HEK293 (cell line): Measurements from ENCODE around the gene FOXP1.

Experiments
- CTCF ChIA-PET: fragments of 350-600 bp; formaldehyde crosslinking; extraction: SDS; loops from one replicate; lab custom pipeline; 2021; ENCODE audit warnings: antibody characterized with exemption; lab: Yijun Ruan, JAX
- POLR2A ChIA-PET: fragments of 300-600 bp; formaldehyde crosslinking; extraction: SDS; loops from one replicate; lab custom pipeline; 2020; ENCODE audit warnings: antibody characterized with exemption, inconsistent platforms; lab: Yijun Ruan, JAX
- H3K27ac ChIP-seq: fragments of 200-500 bp; sonication (Bioruptor generic); 2 replicates; pipeline ENCODE4 v1.5.1; 2014; ENCODE audit warnings: low read depth, low read length, control low read depth, inconsistent platforms; ENCODE audit errors: extremely low read depth
- H3K36me3 ChIP-seq, 2 experiments: fragments of 200-500 bp in 1 of 2; sonication (Bioruptor generic) in 1 of 2; 1 replicate in 1 of 2; 2 replicates in 1 of 2; pipeline ENCODE4 v1.5.1; 2014 to 2017; ENCODE audit warnings: inconsistent platforms in 2 of 2, low read length in 2 of 2; ENCODE audit not compliant: control insufficient read depth in 2 of 2, insufficient read depth in 1 of 2
- H3K4me1 ChIP-seq: fragments of 200-500 bp; sonication (Bioruptor generic); 2 replicates; pipeline ENCODE4 v1.5.1; 2014; ENCODE audit warnings: mild to moderate bottlenecking, low read length, inconsistent platforms; ENCODE audit not compliant: control insufficient read depth, insufficient read depth
- H3K4me3 ChIP-seq: 2 replicates; pipeline ENCODE4 v1.5.1; 2011; ENCODE audit warnings: low read depth, mild to moderate bottlenecking, control low read depth, low read length, moderate library complexity
- H3K9me3 ChIP-seq: fragments of 200-500 bp; sonication (Bioruptor generic); 2 replicates; pipeline ENCODE4 v1.5.1; 2014; ENCODE audit warnings: low read depth, low read length, inconsistent platforms; ENCODE audit not compliant: control insufficient read depth, insufficient read depth
- ATF2 ChIP-seq: fragments of 450-650 bp; formaldehyde crosslinking; IDR thresholded peaks from 2 replicates; pipeline ENCODE4 v1.5.1; 2016; ENCODE audit warnings: missing biosample characterization, missing genetic modification characterization, low read depth
- BCL6B ChIP-seq: fragments of 450-650 bp; formaldehyde crosslinking; IDR thresholded peaks from 2 replicates; pipeline ENCODE4 v1.5.1; 2017; ENCODE audit warnings: missing biosample characterization, missing genetic modification characterization
- EGR2 ChIP-seq: fragments of 450-650 bp; formaldehyde crosslinking; IDR thresholded peaks from 2 replicates; pipeline ENCODE4 v1.5.1; 2016; ENCODE audit warnings: low read depth, missing biosample characterization, missing genetic modification characterization
- FEZF1 ChIP-seq: fragments of 450-650 bp; formaldehyde crosslinking; IDR thresholded peaks from 2 replicates; pipeline ENCODE4 v1.5.1; 2016; ENCODE audit warnings: missing biosample characterization, missing genetic modification characterization
- MZF1 ChIP-seq: fragments of 450-650 bp; formaldehyde crosslinking; IDR thresholded peaks from 2 replicates; pipeline ENCODE4 v1.5.1; 2017; ENCODE audit warnings: missing biosample characterization, missing genetic modification characterization, borderline replicate concordance
- OSR2 ChIP-seq: fragments of 450-650 bp; formaldehyde crosslinking; IDR thresholded peaks from 2 replicates; pipeline ENCODE4 v1.5.1; 2016; ENCODE audit warnings: missing biosample characterization, missing genetic modification characterization
- ZBTB17 ChIP-seq: fragments of 450-650 bp; formaldehyde crosslinking; IDR thresholded peaks from 2 replicates; pipeline ENCODE4 v1.5.1; 2016; ENCODE audit warnings: missing biosample characterization, missing genetic modification characterization
- ZBTB7A ChIP-seq: fragments of 450-650 bp; formaldehyde crosslinking; IDR thresholded peaks from 2 replicates; pipeline ENCODE4 v1.5.1; 2016; ENCODE audit warnings: low read depth, missing biosample characterization, missing genetic modification characterization
- ZBTB8A ChIP-seq: fragments of 450-650 bp; formaldehyde crosslinking; IDR thresholded peaks from 2 replicates; pipeline ENCODE4 v1.5.1; 2016; ENCODE audit warnings: missing biosample characterization, missing genetic modification characterization
- ZFHX2 ChIP-seq: fragments of 450-650 bp; formaldehyde crosslinking; conservative IDR thresholded peaks from 2 replicates; pipeline ENCODE4 v1.5.1; 2016; ENCODE audit warnings: missing biosample characterization, missing genetic modification characterization
- ZNF266 ChIP-seq: fragments of 450-650 bp; formaldehyde crosslinking; IDR thresholded peaks from 2 replicates; pipeline ENCODE4 v1.5.1; 2016; ENCODE audit warnings: missing biosample characterization, missing genetic modification characterization, low read depth
- ZNF362 ChIP-seq: fragments of 450-650 bp; formaldehyde crosslinking; IDR thresholded peaks from 2 replicates; pipeline ENCODE4 v1.5.1; 2016; ENCODE audit warnings: missing biosample characterization, missing genetic modification characterization
- ZNF37A ChIP-seq: fragments of 450-650 bp; IDR thresholded peaks from 2 replicates; pipeline ENCODE4 v1.5.1; 2018; ENCODE audit warnings: missing biosample characterization, missing genetic modification characterization
- ZNF394 ChIP-seq: fragments of 450-650 bp; formaldehyde crosslinking; IDR thresholded peaks from 2 replicates; pipeline ENCODE4 v1.5.1; 2016; ENCODE audit warnings: missing biosample characterization, missing genetic modification characterization, mild to moderate bottlenecking, moderate library complexity, borderline replicate concordance
- ZNF513 ChIP-seq: fragments of 450-650 bp; IDR thresholded peaks from 2 replicates; pipeline ENCODE4 v1.5.1; 2018; ENCODE audit warnings: missing biosample characterization, missing genetic modification characterization
- ZNF518A ChIP-seq: fragments of 450-650 bp; formaldehyde crosslinking; conservative IDR thresholded peaks from 2 replicates; pipeline ENCODE4 v1.5.1; 2016; ENCODE audit warnings: low read depth, missing biosample characterization, missing genetic modification characterization
- ZNF549 ChIP-seq: fragments of 450-650 bp; IDR thresholded peaks from 2 replicates; pipeline ENCODE4 v1.5.1; 2018; ENCODE audit warnings: missing biosample characterization, missing genetic modification characterization, mild to moderate bottlenecking, inconsistent platforms, moderate library complexity
- ZNF639 ChIP-seq: fragments of 450-650 bp; formaldehyde crosslinking; IDR thresholded peaks from 2 replicates; pipeline ENCODE4 v1.5.1; 2016; ENCODE audit warnings: missing biosample characterization, missing genetic modification characterization
- ZNF654 ChIP-seq: fragments of 450-650 bp; formaldehyde crosslinking; IDR thresholded peaks from 2 replicates; pipeline ENCODE4 v1.5.1; 2016; ENCODE audit warnings: low read depth, missing biosample characterization, missing genetic modification characterization
- ZNF660 ChIP-seq: fragments of 450-650 bp; IDR thresholded peaks from 2 replicates; pipeline ENCODE4 v1.5.1; 2018; ENCODE audit warnings: missing biosample characterization, mild to moderate bottlenecking, missing genetic modification characterization
- ZNF777 ChIP-seq: fragments of 450-650 bp; formaldehyde crosslinking; IDR thresholded peaks from 2 replicates; pipeline ENCODE4 v1.5.1; 2017; ENCODE audit warnings: missing biosample characterization, missing genetic modification characterization, borderline replicate concordance

FOXP1 gene

GRCh38 chr3:71078723-71079525, 504.6 kb downstream of the FOXP1 start:
- Histone ChIP-seq H3K4me3 (no peak overlapping the region), H3K27ac (no peak overlapping the region), H3K9me3 (no peaks in the 10 kb centered on the region), H3K36me3 (no peaks in the 10 kb centered on the region), H3K4me1 (no peaks in the 10 kb centered on the region)
- CTCF ChIA-PET = interaction anchor here (0.6 to 0.7 kb wide), 2 partner anchors 388 to 1660 kb away, joined by 4 read pairs; no protein-coding TSS in a partner anchor
- POLR2A ChIA-PET = no interaction called here
- TF ChIP-seq ZNF777 (tag by site-specific recombination) (no peak), ZFHX2 (peak; percentile 28; the same call in 1 of the 2 replicates), EGR2 (tag by site-specific recombination) (peak; percentile 20; the same call in 1 of the 2 replicates), ZBTB17 (tag by site-specific recombination) (0 out of 2 replicates have a peak, but pooled peaks have one; percentile 32), ZNF654 (tag by site-specific recombination) (no peak)

GRCh38 chr3:71078199-71078598, 505.3 kb downstream of the FOXP1 start:
- Histone ChIP-seq H3K9me3 (no peaks in the 10 kb centered on the region), H3K36me3 (no peaks in the 10 kb centered on the region), H3K4me3 (no peak overlapping the region), H3K27ac (no peak overlapping the region), H3K4me1 (no peaks in the 10 kb centered on the region)
- ChIA-PET POLR2A (no interaction called here), CTCF (interaction anchor here (0.6 to 0.7 kb wide), 2 partner anchors 388 to 1659 kb away, joined by 4 read pairs; no protein-coding TSS in a partner anchor)
- TF ChIP-seq ZNF394 (tag by site-specific recombination) (0 out of 2 replicates have a peak, but pooled peaks have one; percentile 20), MZF1 (tag by site-specific recombination) (0 out of 2 replicates have a peak, but pooled peaks have one; percentile 15), ZNF266 (tag by site-specific recombination) (no peak), ATF2 (tag by site-specific recombination) (peak; percentile 67), ZNF639 (0 out of 2 replicates have a peak, but pooled peaks have one; percentile 48), ZNF513 (tag by site-specific recombination) (no peak), ZBTB7A (tag by site-specific recombination) (no peak), ZNF549 (tag by site-specific recombination) (no peak), ZNF37A (tag by site-specific recombination) (no peak), BCL6B (tag by site-specific recombination) (0 out of 2 replicates have a peak, but pooled peaks have one; percentile 42), ZNF362 (tag by site-specific recombination) (peak; percentile 52; the same call in 1 of the 2 replicates), ZBTB8A (tag by site-specific recombination) (no peak), FEZF1 (tag by site-specific recombination) (peak; percentile 36), ZNF518A (tag by site-specific recombination) (no peak), ZNF660 (tag by site-specific recombination) (no peak), OSR2 (peak; percentile 28; the same call in 1 of the 2 replicates)
